ENCODE measurements around the gene ZNF211.

Gene ZNF211

DNA sequence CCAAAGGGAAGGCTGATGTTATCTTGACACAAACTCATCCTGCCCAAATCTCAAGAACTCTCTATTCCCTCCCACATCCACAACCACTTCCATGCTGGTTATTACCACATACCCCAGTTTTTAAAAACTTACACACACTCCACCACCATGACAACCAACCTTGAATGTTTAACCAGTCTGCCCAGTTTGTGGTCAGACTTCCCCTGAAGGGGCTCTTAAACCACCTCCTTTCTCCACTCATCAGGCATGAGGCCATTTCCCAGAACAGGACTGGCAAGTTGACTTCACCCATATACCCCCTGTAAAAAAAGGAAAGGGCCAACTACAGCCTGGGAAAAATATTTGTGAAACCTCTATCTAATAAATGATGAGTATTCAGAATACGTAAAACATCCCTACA is 23.4 kb downstream of the ZNF211 start:
- no peak for DNase-seq

DNA sequence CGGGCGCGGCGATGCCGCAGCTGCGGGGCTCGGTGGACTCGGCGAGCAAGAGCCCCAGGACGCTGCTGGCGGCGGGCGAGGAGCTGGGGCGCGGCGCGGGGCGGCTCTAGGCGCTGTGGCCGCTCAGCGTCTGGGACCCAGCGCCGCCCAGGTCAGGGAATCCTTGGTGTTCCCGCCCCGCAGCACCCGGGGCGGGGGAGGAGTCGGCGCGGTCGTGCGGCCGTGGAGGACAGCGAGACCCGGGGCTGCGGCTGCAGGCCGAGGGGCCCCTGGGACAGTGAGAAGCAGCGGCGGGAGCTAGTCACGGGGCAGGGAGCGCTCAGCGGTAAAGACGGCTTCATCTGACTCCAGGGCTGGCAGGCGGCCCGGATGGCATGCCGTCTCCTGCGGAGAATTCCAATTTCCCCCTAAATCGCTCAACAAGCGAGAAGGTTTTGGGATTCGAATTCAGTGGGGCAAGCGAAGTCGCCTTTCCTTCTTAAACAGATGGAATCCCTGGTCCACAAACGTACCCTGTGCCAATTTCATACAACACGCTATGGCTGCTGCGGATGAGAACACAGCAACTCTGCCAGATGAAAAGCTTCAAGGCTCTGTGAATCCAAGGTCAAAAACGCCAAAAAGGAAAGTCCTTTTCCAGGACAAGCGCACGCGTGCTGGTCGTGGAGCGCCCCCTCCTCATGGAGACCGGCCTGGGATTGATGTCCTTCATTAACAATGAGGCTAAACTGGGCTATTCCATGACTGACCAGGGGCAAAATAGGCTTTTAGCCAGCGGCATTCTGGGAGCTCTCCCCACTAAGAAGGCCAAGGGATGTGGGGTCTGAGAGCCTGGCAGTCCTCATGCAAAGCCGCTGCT is 31.5 kb downstream of the ZNF211 start:
- DNase-seq = peak; percentile 13

DNA sequence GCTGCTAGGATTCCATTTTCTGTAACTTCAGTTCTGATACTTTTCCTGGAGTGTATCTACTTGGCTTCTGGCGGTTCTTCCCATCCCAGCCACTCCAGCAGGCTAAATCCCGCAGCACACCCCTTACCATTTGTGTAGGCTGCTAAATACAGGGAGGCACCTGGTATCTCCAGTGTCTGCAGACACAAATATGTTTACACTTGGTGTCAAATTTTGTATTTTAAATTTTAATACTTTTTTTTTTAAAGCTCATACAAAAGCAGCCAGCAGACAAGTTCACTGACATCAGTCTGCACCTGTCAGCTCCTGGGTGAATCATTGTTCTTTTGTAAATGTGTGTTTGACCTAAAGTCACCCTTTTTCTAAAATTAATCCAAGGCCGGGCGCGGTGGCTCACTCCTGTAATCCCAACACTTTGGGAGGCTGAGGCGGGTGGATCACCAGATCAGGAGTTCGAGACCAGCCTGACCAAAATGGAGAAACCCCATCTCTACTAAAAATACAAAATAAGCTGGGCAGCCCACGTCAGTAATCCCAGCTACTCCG is 32.4 kb downstream of the ZNF211 start:
- no peak for DNase-seq

DNA sequence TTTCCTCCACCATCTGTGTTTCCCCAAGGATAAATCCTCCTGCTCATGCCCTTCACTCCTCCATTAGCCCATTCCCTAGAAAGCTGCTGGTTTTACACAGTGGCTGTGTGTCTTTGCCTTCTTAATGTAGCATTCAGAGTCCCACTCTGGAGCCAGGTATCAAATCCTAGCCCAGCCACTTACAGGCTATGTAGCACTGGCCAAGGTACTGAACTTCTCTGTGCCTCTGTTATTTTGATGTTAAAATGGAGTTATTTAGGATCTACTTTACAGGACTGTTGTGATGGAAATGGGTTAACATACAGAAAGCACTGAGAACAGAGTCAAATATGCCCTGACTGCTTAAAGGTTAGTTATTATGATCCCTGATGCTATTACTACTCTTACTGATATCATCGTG is 34.3 kb downstream of the ZNF211 start:
- no peak for DNase-seq

DNA sequence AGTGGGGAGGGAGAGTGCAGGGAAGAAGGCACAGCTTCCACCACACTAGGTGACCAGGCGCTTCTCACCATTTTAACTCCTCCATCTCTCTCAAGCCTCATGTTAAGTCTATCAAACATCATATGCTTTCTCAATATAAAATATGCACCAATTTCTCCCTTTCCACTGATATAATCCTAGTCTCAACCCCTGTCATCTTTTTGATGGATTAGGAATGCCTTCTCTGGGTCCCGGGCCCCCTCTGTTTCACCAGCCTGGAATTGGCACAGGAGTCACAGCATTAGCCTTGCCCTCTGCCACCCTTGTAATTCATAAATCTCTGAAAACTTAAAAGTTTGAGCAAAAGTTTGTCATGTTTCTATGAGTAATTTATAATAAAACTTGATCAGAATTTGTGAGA is 35.7 kb downstream of the ZNF211 start, which contains the start of gene ZSCAN4:
Gene ZSCAN4 (plus strand): TSS at position 301 of the 400 bp plus-strand sequence. CDS start 7,211 bp downstream, outside the sequence.
- no peak for DNase-seq

DNA sequence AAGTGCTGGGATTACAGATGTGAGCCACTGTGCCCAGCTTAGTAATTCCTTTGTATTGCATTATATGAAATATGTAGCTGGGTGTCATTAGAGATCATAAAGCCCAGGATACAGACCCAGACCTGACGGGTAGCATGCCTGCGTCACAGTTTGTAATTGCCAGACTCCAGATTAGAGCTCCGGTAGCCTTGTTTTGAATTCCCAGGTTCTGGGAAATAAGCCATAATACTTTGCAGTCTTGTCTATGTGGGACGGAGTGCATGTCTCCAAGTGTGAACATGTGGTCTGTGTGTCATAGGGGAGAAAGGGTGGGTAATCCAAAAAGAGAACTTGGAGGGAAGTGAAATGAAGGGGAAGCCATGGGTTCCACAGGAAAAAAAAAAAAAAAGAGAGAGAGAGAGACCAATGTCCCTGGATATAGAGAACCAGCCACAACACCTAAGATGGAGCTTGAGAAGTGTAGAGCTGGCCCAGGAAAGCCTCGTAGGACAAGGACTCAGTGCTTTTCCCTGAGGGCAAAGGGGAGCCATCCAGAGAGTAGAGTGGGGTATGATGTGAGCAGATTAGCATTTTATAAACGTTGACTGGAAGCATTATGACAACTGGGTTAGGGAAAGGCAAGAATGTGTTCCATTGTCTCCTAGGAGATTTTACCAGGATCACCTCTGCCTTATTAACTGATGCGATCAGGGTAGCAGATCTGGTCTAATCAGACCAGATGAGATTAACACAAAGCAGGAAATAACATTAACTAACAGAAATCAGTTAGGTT is 38.3 kb downstream of the ZNF211 start:
- DNase-seq = no peak

DNA sequence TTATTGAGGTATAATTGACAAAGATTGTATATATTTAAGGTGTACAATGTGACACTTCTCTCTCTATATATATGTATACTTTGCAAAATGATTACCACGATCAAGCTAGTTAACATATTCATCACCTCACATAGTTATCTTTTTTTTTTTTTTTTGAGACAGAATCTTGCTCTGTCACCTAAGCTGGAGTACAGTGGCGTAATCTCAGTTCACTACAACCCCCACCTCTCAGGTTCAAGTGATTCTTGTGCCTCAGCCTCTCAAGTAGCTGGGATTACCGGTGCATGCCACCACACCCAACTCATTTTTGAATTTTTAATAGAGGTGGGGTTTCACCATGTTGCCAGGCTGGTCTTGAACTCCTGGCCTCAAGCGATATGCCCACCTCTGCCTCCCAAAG is 39.5 kb downstream of the ZNF211 start:
- DNase-seq = no peak

DNA sequence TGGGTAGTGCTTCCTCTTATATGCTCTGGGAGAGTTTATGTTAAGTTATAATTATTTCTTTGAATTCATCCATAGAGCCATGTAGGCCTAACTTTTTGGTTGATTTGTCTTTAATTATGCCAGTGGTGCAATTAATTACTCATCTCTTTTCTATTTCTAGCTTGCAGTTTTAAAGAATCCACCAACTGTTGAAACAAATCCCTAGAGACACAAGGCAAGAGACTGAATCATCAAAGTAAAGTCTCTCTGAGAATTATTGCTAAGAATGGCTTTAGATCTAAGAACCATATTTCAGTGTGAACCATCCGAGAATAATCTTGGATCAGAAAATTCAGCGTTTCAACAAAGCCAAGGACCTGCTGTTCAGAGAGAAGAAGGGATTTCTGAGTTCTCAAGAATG is 42.9 kb downstream of the ZNF211 start:
- no peak for DNase-seq

DNA sequence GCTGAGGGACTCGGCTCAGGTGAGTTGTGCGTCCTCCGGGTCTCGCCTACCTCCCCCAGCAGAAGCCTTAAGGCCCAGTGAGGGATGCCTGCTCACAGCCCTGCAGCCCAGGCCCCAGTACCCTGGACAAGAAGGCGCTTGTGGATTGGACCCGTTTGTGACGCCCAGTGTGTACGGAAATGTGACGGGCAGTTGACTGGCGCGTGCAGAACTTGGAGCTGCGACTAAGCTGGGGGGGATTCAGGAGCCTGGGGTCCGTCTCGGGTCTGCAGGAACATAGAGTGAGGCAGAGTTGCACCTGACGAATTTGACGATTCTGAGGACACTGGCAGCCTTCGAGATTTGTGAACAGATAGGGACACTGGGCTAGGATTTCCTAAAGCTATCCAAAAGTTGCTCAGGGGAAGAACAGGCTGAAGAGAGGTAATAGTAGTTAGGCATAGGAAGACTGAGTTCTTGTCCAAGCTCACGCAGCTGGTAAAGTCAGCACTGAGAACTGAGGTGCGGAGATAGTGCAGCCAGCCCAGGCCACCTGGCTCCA is 49.3 kb downstream of the ZNF211 start:
- no peak for DNase-seq

DNA sequence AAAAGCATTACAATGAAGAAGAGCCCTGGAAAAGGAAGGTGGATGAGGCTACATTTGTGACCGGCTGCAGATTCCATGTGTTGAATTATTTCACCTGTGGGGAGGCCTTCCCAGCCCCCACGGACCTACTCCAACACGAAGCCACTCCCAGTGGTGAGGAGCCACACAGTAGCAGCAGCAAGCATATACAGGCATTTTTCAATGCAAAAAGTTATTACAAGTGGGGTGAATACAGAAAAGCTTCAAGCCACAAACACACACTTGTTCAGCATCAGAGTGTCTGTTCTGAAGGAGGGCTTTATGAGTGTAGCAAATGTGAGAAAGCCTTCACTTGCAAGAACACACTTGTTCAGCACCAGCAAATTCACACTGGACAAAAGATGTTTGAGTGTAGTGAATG is 53.8 kb downstream of the ZNF211 start:
- no peak for DNase-seq

DNA sequence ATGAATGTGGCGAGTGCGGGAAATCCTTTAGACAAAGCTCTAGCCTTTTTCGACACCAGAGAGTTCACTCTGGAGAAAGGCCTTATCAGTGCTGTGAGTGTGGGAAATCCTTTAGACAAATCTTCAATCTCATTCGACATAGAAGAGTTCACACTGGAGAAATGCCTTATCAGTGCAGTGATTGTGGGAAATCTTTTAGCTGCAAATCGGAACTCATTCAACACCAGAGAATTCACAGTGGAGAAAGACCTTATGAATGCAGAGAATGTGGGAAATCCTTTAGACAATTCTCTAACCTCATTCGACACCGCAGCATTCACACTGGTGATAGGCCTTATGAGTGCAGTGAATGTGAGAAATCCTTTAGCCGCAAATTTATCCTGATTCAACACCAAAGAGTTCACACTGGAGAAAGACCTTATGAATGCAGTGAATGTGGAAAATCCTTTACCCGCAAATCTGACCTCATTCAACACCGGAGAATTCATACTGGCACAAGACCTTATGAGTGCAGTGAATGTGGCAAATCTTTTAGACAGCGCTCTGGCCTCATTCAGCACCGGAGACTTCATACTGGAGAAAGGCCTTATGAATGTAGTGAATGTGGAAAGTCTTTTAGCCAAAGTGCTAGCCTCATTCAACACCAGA is 54.5 kb downstream of the ZNF211 start:
- no peak for DNase-seq

DNA sequence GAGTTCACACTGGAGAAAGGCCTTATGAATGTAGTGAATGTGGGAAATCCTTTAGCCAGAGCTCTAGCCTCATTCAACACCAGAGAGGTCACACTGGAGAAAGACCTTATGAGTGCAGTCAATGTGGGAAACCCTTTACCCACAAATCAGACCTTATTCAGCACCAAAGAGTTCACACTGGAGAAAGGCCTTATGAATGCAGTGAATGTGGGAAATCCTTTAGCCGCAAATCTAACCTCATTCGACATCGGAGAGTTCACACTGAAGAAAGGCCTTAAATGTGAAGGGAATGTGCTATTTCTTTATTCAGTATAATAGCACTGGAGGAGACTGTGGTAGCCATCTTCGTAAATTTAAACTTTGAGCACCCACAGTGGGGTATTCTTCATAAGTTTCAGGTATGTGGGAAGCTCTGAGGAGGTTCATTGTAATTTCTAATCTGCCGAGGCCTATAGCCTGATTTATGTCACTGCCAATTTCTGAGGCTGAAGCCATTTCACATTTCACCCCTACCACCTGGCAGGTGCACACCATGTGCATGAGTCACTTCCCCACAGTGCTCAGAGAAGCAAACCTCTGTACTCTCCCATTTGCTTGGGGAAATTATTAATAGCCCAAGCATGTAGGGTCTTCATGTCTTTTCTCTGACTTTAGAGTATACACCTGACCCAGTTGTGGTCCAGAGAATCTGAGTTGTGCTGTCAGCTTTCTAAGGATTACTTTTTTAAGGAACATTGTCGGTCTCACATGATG is 55.2 kb downstream of the ZNF211 start:
- DNase-seq = no peak

DNA sequence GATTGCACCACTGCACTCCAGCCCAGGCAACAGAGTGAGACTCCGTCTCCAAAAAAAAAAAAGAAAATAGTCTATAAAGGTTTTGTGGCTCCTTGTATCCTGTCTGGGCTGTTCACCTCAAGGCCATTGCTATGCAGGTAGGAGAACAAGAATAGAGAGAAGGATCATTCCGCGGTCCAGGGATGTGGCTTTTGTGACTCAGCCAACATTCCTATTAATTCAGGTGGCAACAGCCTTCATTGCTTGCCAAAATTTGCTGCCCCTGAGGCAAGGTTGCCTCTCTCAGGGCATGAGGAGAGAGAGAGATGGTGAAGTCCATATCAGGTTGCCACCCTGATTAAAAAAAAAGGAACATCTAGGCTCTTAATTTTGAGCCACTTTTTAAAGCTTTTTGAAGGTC is 56.8 kb downstream of the ZNF211 start:
- no peak for DNase-seq

Measured in NCI-H2171 (cell line).